OCI-LY3 (cell line): ENCODE results near the gene PRR16.

Experiments used
- H2AFZ ChIP-seq: fragments of 200-600, 300-600 bp; shearing (Covaris generic); 2 replicates; pipeline ENCODE4 v1.6.0; 2014; ENCODE audit warnings: antibody characterized with exemption, low read depth, low read length
- H3K27ac ChIP-seq: fragments of 200-600, 300-600 bp; sonication (generic); 2 replicates; pipeline ENCODE4 v1.5.1; 2014; ENCODE audit warnings: mild to moderate bottlenecking, low read length, moderate library complexity, mixed read lengths
- H3K27me3 ChIP-seq: fragments of 200-600, 300-600 bp; sonication (generic); 2 replicates; pipeline ENCODE4 v1.6.1; 2014; ENCODE audit warnings: low read depth, low read length, mixed read lengths
- H3K36me3 ChIP-seq: fragments of 200-600, 300-600 bp; sonication (generic); replicated peaks from 2 replicates; pipeline ENCODE3; 2014; ENCODE audit warnings: low read depth, low read length, mixed read lengths
- H3K4me1 ChIP-seq: fragments of 300-600, 200-600 bp; sonication (generic); 2 replicates; pipeline ENCODE4 v1.6.1; 2014; ENCODE audit warnings: low read length, mixed read lengths
- H3K4me2 ChIP-seq: fragments of 200-600, 300-600 bp; sonication (generic); 2 replicates; pipeline ENCODE4 v1.6.1; 2014; ENCODE audit warnings: low read length, mixed read lengths
- H3K4me3 ChIP-seq: fragments of 300-600, 200-600 bp; sonication (generic); 2 replicates; pipeline ENCODE4 v1.5.1; 2014; ENCODE audit warnings: antibody characterized with exemption, mild to moderate bottlenecking, low read length, moderate library complexity
- H3K79me2 ChIP-seq: fragments of 300-600, 200-600 bp; shearing (Covaris generic); 2 replicates; pipeline ENCODE4 v1.6.1; 2014; ENCODE audit warnings: mild to moderate bottlenecking, low read length, mixed read lengths
- H3K9ac ChIP-seq: fragments of 300-600, 200-600 bp; shearing (Covaris generic); 2 replicates; pipeline ENCODE4 v1.6.0; 2014; ENCODE audit warnings: mild to moderate bottlenecking, low read length, moderate library complexity
- H3K9me3 ChIP-seq: fragments of 200-600, 300-600 bp; shearing (Covaris generic); 2 replicates; pipeline ENCODE4 v1.6.1; 2014; ENCODE audit warnings: low read length, mixed read lengths; ENCODE audit not compliant: insufficient read depth
- H4K20me1 ChIP-seq: fragments of 200-600, 300-600 bp; sonication (generic); 2 replicates; pipeline ENCODE4 v1.6.1; 2016; ENCODE audit warnings: low read length, mixed read lengths; ENCODE audit not compliant: insufficient read depth
- EZH2phosphoT487 ChIP-seq: fragments of 200-600 bp; shearing (Covaris generic); IDR thresholded peaks from 2 replicates; pipeline ENCODE4 v1.6.1; 2018; ENCODE audit warnings: antibody characterized with exemption, mixed run types, low read depth
- TF ChIP-seq, protein P1 (sequence below): fragments of 200-600, 300-600 bp; sonication (generic); IDR thresholded peaks from 2 replicates; pipeline ENCODE4 v1.5.1; 2014; ENCODE audit warnings: antibody characterized with exemption, low read length, low read depth

PRR16 gene

DNA sequence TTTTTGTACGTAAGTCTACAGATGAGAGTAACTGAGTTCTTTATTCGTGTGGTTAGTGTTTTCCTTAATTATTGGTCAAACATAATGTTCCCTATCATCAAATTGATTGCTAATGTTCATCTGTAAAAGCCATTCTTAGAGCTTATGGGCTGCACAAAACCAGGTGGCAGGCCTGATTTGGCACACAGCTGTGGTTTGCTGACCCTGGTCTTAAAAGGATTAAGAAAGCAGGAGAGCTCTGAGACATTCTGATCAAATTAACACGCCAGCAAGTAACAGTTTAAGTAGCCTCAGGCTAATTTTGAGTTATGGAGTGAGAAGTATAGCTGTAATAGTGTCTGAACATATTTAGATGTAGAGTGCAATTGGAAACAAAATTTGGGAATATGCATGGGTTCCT is 63.2 kb downstream of the PRR16 start:
- Histone ChIP-seq H3K9ac (no peak overlapping the region), H2AFZ (no peak overlapping the region), H3K4me3 (no peak overlapping the region), H3K27me3 (no peaks in the 10 kb centered on the region), H4K20me1 (no peaks in the 10 kb centered on the region), H3K4me2 (no peak overlapping the region), H3K36me3 (no peaks in the 10 kb centered on the region), H3K27ac (no peak overlapping the region), H3K4me1 (no peaks in the 10 kb centered on the region), H3K79me2 (no peaks in the 10 kb centered on the region), H3K9me3 (no peaks in the 10 kb centered on the region)
- TF ChIP-seq, protein P1, sequence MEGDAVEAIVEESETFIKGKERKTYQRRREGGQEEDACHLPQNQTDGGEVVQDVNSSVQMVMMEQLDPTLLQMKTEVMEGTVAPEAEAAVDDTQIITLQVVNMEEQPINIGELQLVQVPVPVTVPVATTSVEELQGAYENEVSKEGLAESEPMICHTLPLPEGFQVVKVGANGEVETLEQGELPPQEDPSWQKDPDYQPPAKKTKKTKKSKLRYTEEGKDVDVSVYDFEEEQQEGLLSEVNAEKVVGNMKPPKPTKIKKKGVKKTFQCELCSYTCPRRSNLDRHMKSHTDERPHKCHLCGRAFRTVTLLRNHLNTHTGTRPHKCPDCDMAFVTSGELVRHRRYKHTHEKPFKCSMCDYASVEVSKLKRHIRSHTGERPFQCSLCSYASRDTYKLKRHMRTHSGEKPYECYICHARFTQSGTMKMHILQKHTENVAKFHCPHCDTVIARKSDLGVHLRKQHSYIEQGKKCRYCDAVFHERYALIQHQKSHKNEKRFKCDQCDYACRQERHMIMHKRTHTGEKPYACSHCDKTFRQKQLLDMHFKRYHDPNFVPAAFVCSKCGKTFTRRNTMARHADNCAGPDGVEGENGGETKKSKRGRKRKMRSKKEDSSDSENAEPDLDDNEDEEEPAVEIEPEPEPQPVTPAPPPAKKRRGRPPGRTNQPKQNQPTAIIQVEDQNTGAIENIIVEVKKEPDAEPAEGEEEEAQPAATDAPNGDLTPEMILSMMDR: no peak
- TF ChIP-seq EZH2phosphoT487: no peak

DNA sequence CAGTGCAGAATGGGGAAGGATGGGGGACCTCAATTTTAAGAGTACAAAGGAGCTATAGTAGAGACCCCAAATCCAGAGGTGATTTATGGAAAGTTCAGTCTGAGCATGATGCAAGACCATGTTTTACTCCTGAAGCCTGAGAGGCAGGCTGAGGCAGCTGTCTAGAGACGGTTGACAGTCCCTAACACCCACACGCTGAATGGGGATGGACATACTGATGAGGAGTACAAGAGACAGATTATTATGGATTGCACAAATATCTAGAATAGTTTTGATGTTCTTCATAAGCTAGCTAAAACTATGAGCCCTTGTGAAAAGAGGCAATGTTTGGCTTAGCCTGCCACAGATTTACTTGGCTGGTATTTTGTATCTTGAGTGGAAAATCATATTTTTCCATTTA is 64.5 kb downstream of the PRR16 start:
- Histone ChIP-seq H3K27ac (no peak overlapping the region), H3K4me3 (no peak overlapping the region), H3K4me2 (no peak overlapping the region), H3K9ac (no peak overlapping the region), H3K36me3 (no peaks in the 10 kb centered on the region), H4K20me1 (no peaks in the 10 kb centered on the region), H2AFZ (no peak overlapping the region), H3K4me1 (no peaks in the 10 kb centered on the region), H3K27me3 (no peaks in the 10 kb centered on the region), H3K9me3 (no peaks in the 10 kb centered on the region), H3K79me2 (no peaks in the 10 kb centered on the region)
- TF ChIP-seq EZH2phosphoT487: no peak
- TF ChIP-seq, protein P1: no peak

DNA sequence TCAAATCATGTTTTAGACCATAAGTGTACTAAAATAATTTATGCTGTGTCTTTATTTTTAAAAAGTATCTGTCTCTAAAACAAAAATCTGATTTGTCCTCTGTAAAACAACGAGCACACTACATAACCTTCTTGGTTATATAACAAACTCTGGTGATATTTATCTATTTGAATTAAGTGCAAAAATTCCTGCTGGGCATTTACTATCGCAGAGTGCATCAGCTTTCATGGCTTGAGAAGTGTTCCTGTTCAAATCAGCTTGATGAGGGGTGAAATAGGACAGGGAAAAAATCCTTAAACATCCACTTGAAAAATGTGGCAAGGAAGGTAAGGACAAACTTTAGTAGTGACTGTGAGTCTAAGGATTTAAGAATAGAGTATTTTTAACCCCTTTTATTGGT is 65.3 kb downstream of the PRR16 start:
- H3K4me3 ChIP-seq: no peak overlapping the region
- no peaks in the 10 kb centered on the region for H3K27me3 ChIP-seq
- H3K9me3 ChIP-seq: no peaks in the 10 kb centered on the region
- no peaks in the 10 kb centered on the region for H3K79me2 ChIP-seq
- H3K4me2 ChIP-seq: no peak overlapping the region
- TF ChIP-seq EZH2phosphoT487: no peak
- TF ChIP-seq, protein P1: no peak
- no peak overlapping the region for H3K9ac ChIP-seq
- no peaks in the 10 kb centered on the region for H4K20me1 ChIP-seq
- H2AFZ ChIP-seq: no peak overlapping the region
- no peaks in the 10 kb centered on the region for H3K4me1 ChIP-seq
- H3K36me3 ChIP-seq: no peaks in the 10 kb centered on the region
- no peak overlapping the region for H3K27ac ChIP-seq

- H3K4me3 ChIP-seq: no peak overlapping the region
- no peaks in the 10 kb centered on the region for H3K27me3 ChIP-seq
- H2AFZ ChIP-seq: no peak overlapping the region
- no peak overlapping the region for H3K27ac ChIP-seq
- H3K4me2 ChIP-seq: no peak overlapping the region
- no peaks in the 10 kb centered on the region for H3K9me3 ChIP-seq
- H3K4me1 ChIP-seq: no peaks in the 10 kb centered on the region
- no peak for TF ChIP-seq EZH2phosphoT487
- TF ChIP-seq, protein P1: no peak
- H3K9ac ChIP-seq: no peak overlapping the region
- H3K79me2 ChIP-seq: no peaks in the 10 kb centered on the region
- no peaks in the 10 kb centered on the region for H4K20me1 ChIP-seq
- no peaks in the 10 kb centered on the region for H3K36me3 ChIP-seq
Observed at GRCh38 chr5:120531215-120531614, 67.1 kb downstream of the PRR16 start.
